HG02870 (cell line): ENCODE measurements around the gene RPS6KA2.

Experiments used
- ATAC-seq: cut with Tn5 transposase; IDR thresholded peaks from one replicate; pipeline ENCODE4 v1.9.1; 2021; ENCODE audit warnings: mild to moderate bottlenecking, moderate library complexity; ENCODE audit not compliant: unreplicated experiment

The RPS6KA2 gene

DNA sequence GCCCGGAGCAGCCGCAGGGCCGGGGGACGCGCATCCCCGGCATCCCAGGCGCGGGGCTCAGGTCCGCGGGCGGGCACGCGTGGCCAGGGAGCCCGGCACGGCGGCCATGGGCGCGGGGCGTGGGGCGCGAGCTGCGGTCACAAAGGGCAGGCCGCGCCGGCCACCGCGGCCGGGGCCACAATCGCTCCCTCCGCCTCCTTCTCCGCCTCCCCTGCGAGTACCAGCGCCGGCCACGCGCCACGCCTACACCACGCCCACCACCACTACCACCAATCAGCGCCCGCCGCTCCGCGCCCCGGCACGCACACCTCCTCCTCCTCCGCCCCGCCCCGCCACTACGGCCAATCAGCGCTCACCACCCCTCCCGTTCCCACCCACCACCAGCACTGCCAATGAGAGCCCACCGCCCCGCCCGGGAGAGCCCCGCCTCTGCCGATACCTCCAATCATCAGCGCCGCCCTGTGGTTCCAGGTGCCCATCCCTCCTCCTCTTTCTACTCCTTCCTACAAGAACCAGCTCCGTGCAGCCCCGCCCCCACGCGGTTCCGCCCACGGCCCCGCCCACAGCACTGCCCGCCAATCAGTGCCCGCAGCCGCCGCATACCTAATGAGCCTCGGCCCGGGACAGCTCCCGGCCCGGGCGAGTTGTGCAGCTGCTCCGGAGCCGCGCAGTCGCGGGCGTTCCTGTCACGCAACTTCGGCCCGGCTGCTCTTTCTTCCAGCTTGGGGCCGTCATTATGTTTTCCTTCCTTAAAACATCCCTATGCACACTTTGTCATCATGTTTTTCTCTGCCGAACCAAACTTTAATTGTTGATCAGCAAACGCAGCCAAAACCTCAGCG lies at the start of gene RPS6KA2:
RPS6KA2 (minus strand) TSS at position 219 of the 842 bp plus-strand sequence. CDS start 232 bp downstream, outside the sequence.
- peak; percentile 84 for ATAC-seq

DNA sequence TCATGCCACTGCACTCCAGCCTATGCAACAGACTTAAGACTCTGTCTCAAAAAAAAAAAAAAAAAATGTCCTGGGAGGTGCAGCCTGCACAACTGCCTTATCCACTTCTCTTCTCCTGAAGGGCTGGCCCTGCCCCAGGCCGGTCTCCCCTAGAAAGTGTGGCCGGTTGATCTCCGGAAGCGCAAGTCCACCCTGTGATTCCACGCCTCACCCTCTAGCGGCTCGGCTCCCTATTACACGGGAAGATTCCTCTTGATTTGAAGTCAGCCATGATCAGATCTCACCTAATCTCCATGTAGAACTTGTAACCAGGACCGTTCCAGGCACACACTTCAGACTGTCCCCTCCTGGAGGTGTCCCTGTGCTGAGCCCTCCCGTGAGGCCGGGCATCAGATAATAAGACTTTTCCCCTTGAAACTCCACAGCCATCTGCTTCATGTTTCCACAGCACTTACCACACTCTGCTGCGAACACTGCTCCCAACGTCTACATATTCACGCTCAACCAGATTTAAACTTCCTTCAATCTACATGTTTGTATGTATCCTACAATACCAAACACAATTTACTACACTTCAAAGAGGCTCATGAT lies 49.3 kb upstream of the RPS6KA2 start:
- no peak for ATAC-seq

GRCh38 chr6:166675736-166676135 lies 48.7 kb upstream of the RPS6KA2 start:
- no peak for ATAC-seq

DNA sequence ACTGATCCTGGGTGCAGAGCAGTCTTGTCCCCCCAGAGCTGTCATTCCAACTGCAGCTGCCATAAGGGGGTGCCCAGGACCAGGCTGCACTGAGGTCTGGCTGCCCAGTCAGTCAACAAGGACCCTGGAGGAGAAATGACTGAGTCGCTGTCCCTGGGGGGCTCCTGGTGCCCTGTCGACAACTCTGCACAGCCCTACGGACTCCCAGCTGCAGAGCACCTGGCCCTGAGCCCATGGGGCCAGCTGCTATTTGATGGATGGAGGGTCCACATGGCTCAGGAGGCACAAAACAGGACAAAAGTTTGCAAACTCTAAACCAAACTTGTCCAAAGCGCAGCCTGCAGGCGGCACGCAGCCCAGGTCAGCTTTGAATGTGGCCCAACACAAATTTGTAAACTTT lies 46.3 kb upstream of the RPS6KA2 start:
- no peak for ATAC-seq

- ATAC-seq: no peak
Observed at GRCh38 chr6:166672624-166673206, 45.7 kb upstream of the RPS6KA2 start.

- ATAC-seq: no peak
Observed at GRCh38 chr6:166672146-166672545, 45.1 kb upstream of the RPS6KA2 start.

DNA sequence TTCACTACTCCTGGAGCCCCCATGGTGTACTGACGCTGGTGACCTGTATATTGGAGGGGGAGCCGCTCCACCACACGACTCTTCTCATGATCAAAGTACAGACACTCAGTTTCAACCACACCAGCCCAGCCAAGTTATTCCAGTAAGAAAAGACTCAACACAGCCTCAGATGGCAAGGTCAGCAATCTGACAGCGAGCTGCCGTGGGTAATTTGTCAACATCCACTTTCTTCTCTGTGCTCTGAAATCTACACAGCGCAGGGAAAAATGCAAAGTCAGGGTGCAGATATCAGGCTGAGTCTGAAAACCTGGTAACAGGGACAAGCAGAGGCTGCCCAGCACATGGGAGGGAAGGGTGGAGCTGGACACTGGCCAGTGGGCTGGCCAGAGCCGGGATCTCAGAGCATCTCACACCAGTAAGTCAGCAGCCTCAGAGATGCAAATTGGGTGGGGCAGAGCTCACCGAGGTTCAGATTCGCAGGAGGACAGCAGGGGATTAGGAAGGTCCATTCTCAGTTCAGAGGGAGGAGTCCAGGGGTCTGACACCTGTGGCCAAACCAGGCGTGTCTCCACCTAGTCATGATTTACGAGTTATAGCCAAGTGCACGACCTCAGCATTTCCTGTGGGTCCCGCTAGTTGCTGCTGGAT lies 44.5 kb upstream of the RPS6KA2 start:
- no peak for ATAC-seq

- no peak for ATAC-seq
Observed at GRCh38 chr6:166670894-166671293, 43.8 kb upstream of the RPS6KA2 start.

DNA sequence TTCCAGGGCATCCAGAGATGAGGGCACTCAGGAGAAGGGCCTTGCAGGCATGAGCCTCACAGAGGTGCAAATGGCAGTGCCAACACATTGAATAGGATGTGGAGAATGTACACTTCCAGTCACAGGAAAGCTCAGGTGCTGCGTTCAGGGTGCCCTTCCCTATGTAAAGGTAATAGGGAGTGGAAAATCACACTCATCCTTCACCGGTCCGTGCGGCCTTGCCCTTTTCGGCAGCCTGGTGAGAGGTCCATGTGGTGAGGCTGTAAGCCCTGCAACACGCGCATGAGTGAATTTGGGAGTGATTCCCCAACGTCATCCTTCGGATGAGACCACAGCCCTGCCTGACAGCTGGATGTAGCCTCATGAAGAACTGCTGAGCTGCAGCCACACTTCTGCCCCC lies 43.0 kb upstream of the RPS6KA2 start:
- no peak for ATAC-seq

GRCh38 chr6:166667796-166668610 lies 41.0 kb upstream of the RPS6KA2 start:
- no peak for ATAC-seq

- no peak for ATAC-seq
Observed at GRCh38 chr6:166664135-166664534, 37.1 kb upstream of the RPS6KA2 start.

DNA sequence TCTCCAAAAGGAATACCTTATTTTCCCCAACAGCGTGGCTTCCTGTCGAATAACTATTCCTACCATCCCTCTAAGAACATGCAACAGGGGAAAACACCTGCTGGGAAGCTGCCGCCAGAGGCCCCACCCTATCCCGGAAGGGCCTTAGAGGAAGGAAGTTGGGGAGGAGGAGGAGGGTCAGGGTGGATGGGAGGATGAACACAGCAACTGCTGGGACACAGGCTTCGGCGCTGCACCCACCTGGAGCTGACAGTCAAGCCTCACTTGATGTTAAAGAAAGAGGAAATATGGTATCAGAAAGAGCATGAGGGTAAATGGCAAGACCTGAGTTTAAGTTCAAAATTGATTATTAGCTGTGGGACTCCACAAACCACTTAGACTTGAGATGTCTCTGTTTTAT lies 36.5 kb upstream of the RPS6KA2 start:
- ATAC-seq: no peak

DNA sequence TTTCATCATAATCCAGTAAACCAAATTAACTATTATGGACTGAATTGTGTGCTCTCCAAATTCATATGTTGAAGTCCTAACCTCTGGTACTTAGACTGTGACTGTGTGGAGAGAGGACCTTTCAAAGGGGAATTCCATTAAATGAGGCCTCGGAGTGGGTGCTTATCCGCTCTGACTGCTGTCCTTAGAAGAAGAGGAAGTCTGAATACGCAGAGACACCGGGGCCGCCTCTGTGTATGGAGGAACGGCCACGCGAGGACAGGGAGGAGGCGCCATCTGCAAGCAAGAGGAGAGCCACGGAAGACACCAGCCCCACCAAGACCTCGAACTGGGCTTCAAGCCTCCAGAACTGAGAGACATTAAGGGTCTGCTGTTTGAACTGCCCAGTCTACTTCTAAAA lies 35.6 kb upstream of the RPS6KA2 start:
- no peak for ATAC-seq

- no peak for ATAC-seq
Observed at GRCh38 chr6:166661327-166662085, 34.5 kb upstream of the RPS6KA2 start.

DNA sequence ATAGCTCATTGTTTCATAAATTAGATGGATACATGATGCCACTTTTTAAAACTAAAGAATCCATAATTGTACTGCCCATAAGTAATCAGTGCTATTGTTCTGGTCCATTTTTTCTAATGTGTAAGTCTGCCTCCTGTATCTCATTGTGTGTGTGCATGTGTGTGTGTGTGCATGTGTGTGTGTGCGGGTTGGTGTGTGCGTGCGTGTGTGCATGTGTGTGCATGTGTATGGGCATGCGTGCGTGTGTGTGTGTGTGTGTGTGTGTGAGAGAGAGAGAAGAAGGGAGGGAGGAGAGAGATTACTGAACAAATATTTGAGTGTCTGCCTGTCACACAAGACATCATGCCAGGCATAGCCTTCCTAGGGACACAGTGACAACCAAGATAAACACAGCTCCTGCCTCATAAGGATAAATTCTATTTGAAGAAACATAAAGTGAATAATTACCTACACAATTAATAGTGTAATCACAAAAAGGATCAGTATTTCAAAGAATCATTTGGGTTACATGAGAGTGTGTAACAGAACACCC lies 33.2 kb upstream of the RPS6KA2 start:
- no peak for ATAC-seq

- ATAC-seq: no peak
Observed at GRCh38 chr6:166659581-166659980, 32.5 kb upstream of the RPS6KA2 start.

GRCh38 chr6:166658792-166659150 lies 31.7 kb upstream of the RPS6KA2 start:
- no peak for ATAC-seq

DNA sequence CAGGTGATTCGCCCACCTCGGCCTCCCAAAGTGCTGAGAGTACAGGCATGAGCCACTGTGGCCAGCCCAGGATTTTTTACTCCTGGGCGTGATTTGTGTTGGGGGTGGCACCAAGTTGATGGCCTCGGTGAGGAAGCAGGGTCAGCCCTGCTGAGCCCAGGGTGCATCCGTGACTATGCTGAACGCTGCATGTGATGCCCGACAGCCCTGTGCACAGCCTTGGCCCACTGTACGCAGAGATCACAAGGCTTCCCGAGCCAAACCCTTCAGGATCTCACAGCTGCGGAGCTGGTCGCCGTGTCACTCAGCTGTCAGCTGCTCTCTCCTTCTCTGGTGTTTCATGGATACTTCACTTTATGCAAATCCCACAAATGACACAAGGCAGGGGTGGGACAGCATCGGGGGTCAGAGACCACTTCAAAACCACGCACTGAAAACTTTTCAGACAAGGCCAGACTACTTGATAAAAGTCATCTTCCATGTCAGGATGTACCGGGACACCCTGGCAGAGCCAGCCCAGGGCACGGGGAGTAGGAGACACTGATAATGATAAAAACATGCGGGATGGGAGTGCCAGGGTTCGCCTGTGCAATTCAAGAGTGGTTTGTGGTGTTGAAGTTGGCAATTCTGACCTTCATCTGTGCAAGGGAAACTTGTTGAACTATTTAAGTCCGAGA lies 31.2 kb upstream of the RPS6KA2 start:
- ATAC-seq: no peak

DNA sequence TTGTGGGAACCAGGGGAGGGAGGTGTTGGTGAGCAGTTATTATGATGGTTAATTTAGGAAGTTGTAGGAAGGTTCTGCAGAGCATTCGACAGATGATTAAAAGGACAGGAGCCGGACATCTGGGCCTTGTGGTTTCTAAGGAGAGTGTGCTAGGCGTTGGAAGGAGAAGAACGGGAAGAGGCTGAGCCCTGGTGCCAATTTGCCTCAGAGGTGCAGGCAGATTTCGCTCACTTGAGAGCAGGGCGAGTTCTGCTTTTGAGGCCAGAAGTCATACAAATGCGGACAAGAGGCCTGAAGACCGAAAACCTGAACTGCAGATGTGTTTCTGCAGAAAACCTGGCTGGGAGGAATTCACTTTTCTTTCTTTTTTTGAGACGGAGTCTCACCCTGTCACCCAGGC lies 30.5 kb upstream of the RPS6KA2 start:
- no peak for ATAC-seq
